ENCODE measurements around the gene PITPNM3. TPM values are rescaled to one million over a fixed set of nuclear protein-coding genes. Genes with fewer than 3 reads are reported as not detected.

PITPNM3 gene
- polyA plus RNA-seq, 5 donors = 3.4 to 5.4 (median 4.4) TPM

DNA sequence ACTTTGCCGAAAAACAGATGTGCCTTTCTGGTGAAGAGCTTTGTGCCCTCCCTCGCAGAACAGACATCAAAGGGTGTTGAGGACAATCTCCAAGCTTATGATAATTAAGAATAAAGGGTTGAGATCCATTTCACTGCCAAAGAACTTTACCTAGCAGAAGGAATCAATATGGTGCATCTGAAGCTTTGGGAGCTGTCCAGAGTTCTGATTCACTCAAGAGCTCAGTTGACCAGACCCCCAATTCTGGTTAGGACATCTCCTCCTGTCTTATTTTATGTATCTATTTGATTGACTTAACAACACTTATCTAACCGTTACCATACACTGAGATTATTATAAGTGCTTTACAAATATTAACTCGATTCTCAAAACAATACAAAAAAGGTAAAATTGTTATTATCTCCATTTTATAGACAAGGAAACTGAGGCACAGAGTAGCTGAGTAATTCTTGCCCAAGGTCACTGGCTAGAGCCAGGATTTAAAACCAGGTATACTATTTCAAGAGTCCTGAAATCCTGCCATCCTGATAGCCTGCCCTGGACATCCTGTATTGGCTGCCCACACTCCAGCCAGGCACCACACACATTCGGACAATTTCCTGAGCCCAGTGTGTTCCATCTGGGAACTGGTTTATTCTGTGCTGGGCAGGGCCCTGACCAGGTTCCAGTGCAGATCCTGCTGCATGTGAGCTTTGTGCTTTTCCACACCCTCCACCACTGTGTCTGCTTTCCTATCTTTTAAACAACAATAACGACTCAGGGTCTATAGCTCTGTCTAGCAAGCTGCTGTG is 29.8 kb downstream of the PITPNM3 start:
- DNase-seq = no peak

DNA sequence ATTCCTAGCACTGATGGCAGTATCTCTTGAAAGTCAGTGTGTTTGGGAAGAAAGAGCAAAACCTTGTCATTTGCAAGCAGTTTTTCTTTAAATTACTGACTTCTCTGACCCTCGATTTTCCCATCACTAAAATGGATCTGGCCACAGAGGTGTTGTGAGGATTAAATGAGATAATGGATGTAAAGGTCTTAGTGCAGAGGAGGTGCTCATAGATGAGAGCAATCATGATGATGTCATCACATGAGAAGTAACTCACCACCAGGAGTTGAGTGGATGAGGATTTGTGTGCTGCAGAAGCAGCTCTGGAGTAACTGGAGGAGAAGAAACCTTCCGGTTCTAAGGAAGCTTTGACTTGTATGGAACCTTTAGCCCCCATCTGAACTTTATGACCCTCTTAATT is 30.6 kb downstream of the PITPNM3 start:
- DNase-seq = no peak

DNA sequence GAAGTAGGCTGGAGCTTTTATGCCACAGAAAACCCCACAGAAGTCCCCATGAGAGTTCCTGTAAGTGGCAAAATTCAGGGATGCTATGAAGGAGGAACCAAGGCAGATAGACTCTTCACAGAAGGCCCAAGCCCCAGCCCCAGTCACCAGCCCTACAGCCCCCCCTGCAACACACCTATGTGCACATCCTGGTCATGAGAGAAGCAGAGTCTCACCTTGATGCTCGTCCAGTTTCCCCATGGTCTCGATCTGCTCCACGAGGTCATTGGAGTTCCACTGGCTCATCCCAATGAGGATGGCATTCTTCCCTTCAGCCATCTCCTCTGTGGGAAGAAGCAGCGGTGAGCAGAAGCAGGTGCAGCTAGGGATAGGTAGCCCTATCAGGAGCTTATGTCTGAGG is 31.2 kb downstream of the PITPNM3 start:
- no peak for DNase-seq

DNA sequence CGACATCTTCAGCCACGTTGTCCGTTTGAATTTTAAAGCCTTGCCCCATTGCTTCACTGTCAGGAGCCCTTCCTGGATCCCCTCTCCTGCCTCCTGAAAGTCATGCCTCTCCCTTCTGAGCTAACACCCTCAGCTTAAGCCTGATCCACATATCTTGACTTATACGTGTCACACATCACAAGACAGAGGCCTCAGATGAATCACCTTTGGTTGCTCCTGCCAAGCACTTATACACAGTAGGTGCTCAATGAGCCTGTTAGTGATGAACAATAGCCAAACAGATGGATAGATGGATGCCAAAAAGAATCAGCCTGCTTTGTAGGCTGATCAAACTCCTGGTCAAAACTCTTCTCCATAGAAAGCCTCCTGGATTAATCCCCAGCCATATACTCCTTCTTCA is 31.8 kb downstream of the PITPNM3 start:
- no peak for DNase-seq

DNA sequence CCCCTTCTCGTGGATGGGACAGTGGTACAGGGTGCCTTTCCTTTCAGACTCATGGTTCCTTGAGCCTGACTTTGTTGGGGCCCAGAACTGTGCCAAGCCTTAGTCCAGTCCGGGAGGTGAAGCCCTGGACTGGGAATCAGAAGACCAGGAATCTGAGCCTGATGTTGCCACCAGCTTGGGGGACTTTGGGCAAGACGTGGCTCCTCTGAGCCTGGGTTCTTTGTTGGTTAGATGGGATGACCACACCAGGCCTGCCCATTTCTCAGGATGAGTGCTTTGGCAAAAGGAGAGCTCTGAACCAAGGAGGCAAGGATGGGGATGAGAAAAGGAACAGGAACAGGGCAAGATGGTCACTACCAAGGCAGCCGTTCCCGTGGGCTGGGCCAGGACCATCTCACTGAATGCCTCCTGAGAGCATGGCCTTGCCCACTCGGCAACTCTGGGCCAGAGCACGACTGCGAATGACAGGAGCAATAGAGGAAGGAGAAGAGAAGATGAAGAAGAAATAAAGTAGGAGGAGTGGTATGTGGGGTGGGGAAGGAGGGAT is 32.5 kb downstream of the PITPNM3 start:
- no peak for DNase-seq

DNA sequence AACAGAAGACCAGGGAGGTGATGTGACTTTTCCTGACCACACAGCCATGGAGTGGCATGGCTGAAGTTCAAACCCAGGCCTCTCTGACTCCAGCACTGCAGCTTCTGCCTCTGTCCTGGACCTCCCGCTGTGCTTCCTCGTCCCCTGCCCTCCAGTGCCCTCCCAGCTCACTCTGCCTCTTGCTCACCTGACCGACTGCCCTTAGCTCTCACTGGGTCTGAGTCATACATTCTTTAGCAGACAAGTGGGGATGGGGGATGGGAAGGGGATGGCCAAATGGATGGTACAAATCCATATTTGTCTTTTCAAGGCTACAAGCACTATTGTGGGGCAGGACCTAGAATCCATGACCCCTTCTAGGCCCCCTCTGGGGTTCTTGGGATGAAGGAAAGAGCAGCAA is 33.0 kb downstream of the PITPNM3 start:
- DNase-seq = no peak

DNA sequence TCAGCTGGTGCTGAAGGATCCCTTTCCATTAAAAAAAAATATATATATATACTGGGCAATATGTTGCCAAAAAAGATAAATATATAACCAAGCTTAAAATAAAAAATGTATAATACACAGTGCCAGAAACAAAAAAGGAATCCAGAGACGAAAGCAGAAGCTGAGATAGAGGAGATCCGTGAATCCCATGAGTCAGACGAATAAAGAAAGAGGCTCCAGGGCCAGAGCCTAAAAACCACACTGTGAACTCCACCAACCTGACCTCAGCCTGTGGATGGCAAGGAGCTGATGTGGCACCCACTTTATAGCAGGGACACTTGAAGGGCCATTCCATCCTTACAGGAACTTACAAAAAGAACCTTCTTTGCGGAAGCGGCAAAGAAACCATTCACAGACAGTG is 34.8 kb downstream of the PITPNM3 start:
- no peak for DNase-seq

DNA sequence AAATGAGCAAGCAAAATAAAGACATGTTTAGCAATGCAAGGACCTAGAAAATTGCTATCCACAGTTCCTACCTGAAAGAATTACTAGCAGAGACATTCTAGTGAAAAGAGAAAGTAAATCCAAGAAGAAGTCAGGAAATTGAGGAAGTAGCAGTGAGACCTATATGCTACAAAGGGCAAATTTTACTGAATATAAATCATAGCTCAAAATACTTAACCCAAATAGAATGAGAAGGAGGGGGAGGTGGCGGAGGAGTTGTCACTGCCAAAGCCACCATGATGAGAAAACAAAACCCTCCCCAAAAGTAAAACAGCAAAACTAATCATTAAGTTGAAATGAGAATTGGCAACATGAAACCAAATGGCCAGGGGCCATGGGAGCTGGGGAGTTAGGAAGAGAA is 39.3 kb downstream of the PITPNM3 start:
- DNase-seq = no peak

DNA sequence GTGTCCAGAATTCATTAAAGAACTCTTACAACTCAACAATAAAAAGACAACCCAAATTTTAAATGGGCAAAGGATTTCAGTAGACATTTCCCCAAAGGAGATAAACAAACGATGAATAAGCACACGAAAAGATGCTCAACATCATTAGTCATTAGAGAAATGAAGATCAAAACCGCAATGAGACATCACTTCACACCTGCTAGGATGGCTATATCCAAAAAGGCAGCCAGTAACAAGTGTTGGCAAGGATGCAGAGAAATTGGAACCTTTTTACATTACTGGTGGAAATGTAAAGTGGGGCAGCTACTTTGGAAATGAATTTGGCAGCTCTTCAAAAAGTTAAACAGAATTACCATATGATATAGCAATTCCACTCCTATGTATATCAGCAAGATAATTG is 42.0 kb downstream of the PITPNM3 start:
- DNase-seq = no peak

DNA sequence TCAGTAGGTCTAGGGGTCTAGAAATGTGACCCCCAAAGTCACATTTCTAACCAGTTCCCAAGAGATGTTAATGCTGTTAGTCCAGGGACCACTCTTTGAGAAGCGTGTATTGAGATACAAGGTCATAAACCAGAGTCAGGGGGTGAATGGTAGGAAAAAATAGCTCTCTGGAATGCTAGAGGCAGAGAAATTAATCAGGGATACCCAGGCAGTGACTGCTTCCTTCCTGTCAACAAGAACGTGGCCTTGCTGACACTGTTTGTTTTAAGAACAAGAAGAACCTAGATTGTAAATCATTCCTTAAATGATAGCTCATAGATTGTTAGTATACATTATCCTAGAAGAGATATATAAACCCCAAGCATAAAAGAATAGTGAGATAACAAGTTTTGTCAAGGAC is 43.8 kb downstream of the PITPNM3 start:
- no peak for DNase-seq

DNA sequence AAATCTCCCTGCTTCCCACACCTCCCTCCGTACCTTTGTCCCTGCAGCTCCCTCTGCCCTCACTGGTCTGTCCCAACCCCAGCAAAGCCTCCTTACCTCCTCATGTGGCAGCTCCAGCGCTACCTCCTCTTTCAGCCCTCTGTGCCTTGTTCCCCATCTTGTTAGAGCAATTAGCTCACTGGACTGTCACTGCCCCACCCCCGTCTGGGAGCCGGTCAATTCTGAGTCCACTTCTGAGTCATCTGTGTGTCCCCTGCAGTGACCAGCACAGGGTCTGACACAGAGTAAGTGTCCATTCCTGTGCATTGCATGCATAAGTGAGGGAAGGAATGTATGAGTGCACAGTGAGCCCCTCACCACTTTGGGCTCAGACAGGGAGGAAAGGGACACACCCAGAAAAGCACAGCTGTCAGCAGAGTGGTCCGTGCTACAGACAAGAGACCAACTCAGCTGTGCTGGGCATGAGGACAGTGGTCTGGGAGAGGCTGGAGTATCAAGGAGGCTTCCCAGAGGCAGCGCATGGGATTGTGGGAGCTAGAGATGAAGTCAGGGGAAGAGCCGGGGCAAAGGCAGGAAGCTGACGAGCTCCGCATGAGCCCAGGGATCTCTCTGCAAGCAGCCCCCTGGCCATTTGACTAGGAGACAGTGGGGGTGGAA is 45.9 kb downstream of the PITPNM3 start:
- DNase-seq = no peak

DNA sequence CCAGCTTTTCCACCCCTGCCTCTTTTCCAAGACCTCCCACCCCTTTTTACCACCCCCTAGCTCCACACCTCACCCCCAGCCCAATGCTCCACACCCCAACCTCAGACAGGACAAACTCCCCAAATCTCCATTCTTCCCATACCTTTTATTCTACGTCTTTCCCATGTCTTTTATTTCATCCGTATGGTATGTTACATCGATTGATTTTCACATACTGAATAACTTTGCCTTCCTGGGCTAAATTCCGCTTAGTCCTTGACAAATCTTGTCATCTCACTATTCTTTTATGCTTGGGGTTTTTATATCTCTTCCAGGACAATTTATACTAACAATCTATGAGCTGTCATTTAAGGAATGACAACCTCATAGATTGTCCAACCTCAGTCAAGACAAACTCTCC is 46.4 kb downstream of the PITPNM3 start:
- DNase-seq = no peak

DNA sequence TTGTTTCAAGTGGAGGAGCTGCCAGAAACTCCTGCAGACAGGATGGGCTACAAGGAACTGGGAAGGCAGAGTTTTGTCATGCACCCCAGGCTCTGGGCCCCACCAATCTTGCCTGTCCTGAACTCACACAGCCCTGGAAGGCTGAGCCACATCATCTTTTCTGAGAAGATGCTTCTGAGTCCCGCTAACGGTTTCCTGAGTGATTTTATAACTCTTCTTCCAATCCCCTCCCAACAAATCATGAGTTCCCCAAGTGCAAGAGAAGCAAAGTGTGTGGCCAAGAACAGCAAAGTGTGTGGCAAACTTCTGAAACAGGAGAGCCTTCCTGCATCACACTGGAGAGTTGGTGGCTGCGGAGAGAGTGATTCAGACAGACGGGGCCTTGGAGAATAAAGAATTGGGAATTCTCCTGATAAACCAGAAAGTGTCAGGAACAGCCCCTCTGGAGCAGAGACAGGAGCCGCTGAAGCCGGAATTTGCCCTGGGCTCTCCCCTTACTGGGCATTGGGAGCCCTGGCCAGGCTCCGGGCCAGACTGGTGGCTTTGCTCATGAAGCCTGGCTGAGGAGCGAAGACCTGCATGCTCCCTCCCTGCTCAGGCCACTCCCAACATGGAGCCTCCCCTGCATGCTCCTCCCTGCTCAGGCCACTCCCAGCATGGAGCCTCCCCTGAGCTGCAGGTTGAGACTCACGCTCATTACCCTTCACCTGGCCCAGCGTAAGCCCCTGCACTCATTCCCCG is 47.2 kb downstream of the PITPNM3 start:
- no peak for DNase-seq

DNA sequence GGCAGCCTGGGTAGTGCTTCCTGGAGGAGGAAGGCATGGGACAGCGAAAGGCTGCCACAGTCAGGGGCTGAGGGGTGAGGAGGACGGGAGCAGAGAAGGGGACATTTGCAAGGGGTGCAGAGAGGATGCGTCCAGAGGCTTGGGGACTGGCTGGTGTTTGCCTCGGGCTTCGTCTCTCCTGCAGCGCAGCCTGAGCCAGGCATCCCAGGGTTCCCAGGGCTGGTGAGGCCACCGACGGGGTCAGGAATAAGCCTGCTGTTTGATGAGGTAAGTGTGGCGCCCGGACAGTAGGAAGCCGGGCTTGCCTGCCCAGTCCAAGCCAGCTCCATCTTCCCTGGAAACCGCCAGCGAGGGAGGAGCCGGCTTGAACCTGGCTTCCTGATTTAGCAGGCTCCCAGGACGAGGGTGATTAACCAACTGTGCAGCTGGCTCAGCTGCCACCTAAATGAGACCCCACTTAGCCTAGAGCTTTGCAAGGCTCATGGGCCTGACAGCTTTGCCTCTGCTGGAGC is 47.8 kb downstream of the PITPNM3 start:
- no peak for DNase-seq

DNA sequence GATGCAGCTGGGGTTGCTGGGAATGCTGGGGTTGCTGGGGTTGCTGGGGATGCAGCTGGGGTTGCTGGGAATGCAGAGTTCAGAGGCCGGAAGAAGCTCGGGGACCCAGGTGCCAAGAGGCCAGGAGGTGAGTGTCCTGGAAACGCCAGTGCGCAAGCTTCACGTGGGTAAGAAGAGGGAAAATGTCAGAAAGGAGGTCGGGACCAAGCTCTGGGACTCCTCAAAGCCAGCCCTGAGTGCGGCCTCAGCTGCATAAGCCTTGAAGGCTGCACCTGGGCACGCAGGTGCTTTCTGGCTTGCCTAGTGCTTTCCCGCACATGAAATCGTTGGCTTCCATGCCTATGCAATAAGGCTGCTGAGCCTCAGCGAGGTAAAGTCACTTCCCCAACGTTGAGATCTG is 48.3 kb downstream of the PITPNM3 start:
- DNase-seq = no peak

DNA sequence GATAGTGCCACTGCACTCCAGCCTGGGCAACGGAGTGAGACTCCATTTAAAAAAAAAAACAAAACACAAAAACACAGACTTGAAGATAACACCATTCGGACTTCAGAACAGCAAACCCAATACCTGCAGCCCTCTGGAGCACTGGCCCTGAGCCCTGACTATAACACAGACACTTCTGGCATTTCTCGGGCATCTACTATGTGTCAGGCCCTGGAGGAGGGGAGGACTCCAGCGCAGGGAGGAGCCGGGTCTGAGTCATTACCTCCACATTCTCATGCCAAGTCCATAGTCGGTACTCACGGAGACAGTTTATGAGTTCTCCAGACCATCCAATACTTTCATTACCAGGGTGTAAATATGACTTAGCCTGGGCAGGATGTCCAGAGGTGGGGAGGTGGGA is 48.8 kb downstream of the PITPNM3 start:
- DNase-seq = no peak

DNA sequence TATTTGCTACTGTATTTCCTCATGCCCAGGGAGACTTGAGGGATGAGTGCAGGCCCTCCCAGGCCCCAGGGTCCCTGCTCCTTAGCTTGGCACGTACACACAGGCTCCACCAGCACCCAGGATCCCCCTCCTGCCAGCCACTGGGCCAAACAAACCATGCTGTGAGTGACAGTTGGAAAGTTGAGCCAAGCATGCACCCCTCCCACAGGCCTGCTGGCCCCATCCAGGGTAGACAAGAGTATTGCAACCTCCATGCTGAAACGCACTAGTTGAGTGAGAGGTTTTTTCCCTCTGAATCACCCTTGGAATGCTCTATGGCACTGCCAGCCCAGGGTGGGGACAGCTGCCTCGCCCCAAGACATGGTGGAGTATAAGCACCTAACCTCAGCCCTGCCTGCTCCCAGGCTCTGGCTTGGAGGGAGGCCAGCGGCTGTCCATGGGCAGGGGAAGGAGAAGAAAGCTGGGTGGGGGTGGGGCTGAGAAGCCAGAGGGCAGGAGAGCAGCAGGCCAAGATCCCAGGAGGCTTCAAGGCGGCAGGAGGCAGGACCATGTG is 49.6 kb downstream of the PITPNM3 start:
- no peak for DNase-seq

DNA sequence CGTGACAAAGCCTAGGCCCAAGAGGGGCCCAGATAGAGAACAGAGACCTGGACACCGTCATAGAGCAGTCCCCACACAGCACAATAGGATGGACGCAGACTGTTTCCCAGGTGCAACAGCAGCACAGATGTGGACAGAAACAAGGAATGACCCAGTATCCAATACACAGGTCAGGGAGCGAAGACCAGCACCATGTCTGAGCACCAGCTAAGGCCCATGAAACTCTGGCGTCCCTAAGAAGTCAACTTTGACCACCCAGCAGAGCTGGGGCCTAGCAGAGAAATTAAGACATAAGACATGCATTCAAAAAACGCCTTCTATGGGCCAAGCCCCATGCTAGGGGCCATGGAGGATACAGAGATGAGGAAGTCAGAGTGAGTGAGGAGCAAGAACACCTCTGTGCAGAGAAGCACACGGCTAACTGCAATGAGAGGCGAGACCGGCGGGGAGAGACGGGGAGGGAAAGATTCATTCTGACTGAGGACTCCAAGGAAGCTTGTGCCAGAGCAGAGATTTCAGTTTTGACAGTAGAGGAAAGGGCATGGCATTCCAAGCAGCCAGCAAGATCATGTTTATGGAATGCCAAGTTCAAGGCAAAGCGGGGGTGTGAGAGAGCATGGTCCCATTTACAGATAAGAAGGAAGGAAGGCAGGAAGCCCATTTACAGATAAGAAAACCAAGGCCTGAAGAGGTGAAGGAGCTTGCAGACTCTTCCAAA is 50.8 kb downstream of the PITPNM3 start:
- DNase-seq = no peak

DNA sequence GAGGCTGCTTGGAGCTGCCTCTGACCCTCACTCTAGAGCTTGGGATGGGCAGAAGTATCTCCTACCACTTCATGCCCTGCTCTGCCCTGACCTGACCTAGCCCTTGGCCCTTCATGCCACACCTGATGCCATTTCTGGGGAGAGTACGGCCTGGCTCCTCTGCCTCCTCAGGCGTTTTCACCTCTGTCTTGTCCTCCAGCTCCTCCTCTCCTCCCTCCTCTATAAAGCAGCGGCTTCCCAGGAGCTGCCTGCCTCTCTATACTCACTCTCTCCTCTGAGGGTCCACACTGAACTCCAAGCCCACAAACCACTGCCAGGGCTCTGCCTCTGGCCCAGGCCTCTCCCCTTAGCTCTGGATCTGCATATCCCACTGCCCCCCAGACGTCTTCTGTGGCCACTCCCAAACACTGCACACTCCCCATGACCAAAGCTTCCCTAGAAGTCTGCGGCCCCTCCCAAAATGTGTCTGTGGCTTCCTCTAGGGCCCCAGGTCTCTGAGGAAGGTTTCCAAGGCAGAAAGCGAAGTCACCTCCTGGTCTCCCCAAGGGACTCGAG is 52.6 kb downstream of the PITPNM3 start:
- no peak for DNase-seq

DNA sequence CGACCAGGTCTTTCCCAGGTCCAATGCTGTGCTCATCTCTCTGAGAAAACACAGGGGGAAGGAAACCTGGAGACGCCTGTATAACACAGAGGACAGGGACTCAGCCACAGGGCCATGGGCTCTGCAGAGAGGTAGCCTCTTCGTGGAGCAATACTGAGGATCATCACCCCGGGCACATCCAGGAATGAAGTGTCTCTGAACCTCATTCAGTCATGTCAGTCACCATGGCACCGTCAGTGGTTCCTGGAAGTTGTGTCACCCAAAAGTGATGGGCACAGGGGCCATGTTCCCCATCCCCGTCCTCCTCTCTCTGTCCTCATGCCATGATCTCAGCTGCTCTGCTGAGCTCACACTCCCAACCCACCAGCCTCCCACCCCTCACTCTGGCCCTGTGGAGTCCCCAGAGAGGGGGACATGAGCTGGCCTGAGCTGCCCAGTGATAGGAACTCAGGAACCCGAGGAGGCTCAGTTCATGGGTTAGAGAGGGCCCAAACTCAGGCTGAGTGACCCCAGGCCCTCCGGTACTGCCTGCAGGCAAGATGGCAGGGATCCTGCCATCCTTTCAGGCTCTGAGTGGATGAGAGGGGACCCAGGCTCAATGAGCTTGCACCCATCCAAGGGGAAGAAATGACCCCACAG is 53.4 kb downstream of the PITPNM3 start:
- no peak for DNase-seq

DNA sequence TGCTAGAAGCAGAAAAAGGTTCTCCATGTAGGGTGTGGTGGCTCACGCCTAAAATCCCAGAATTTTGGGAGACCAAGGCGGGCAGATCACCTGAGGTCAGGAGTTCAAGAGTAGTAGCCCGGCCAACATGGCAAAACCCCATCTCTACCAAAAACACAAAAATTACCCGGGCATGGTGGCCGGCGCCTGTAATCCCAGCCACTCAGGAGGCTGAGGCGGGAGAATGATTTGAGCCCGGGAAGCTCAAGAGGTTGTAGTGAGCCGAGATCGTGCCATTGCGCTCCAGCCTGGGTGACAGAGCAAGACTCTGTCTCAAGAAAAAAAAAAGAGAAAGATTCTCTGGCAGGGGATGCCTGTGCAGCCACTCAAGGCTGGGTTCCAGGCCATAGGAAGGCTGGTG is 54.2 kb downstream of the PITPNM3 start:
- DNase-seq = no peak
